ENCODE results near the gene LOX.

The LOX gene

GRCh38 chr5:122078116-122079110 lies at the start of gene LOX:
Gene LOX, minus strand, starts transcription at chr5:122078259. Its CDS starts 274 bp downstream, at chr5:122077985.
- Mint-ChIP-seq H3K4me3 (peak within 1 kb of the TSS; percentile 79), H3K27me3 (peaks cover 49% of the 10 kb centered on the region), H3K9me3 (no peaks in the 10 kb centered on the region), H3K27ac (peak within 1 kb of the TSS; percentile 86), H3K4me1 (peaks cover 11% of the 10 kb centered on the region), H3K36me3 (no peaks in the 10 kb centered on the region)

GRCh38 chr5:122126756-122127321 lies 48.8 kb upstream of the LOX start:
- H3K27ac Mint-ChIP-seq: no peak overlapping the region
- no peaks in the 10 kb centered on the region for H3K9me3 Mint-ChIP-seq
- H3K4me3 Mint-ChIP-seq: no peak overlapping the region
- no peaks in the 10 kb centered on the region for H3K27me3 Mint-ChIP-seq
- H3K4me1 Mint-ChIP-seq: peaks cover 3% of the 10 kb centered on the region
- no peaks in the 10 kb centered on the region for H3K36me3 Mint-ChIP-seq

- H3K27ac Mint-ChIP-seq: no peak overlapping the region
- no peaks in the 10 kb centered on the region for H3K9me3 Mint-ChIP-seq
- H3K4me1 Mint-ChIP-seq: peaks cover 3% of the 10 kb centered on the region
- no peak overlapping the region for H3K4me3 Mint-ChIP-seq
- no peaks in the 10 kb centered on the region for H3K27me3 Mint-ChIP-seq
- H3K36me3 Mint-ChIP-seq: no peaks in the 10 kb centered on the region
Measured at GRCh38 chr5:122126177-122126755, 48.2 kb upstream of the LOX start.

GRCh38 chr5:122124766-122125165 lies 46.7 kb upstream of the LOX start:
- H3K4me3 Mint-ChIP-seq: no peak overlapping the region
- H3K9me3 Mint-ChIP-seq: no peaks in the 10 kb centered on the region
- H3K27ac Mint-ChIP-seq: no peak overlapping the region
- H3K4me1 Mint-ChIP-seq: peaks cover 3% of the 10 kb centered on the region
- peaks cover 1% of the 10 kb centered on the region for H3K27me3 Mint-ChIP-seq
- H3K36me3 Mint-ChIP-seq: no peaks in the 10 kb centered on the region

- H3K27ac Mint-ChIP-seq: no peak overlapping the region
Measured at GRCh38 chr5:122121479-122122465, 43.7 kb upstream of the LOX start.

GRCh38 chr5:122120957-122121356 lies 42.9 kb upstream of the LOX start:
- Mint-ChIP-seq H3K36me3 (no peaks in the 10 kb centered on the region), H3K4me3 (no peak overlapping the region), H3K4me1 (no peaks in the 10 kb centered on the region), H3K9me3 (no peaks in the 10 kb centered on the region), H3K27me3 (peaks cover 3% of the 10 kb centered on the region), H3K27ac (no peak overlapping the region)

More at GRCh38 chr5:122121479-122122465, 43.7 kb upstream of the LOX start:
- H3K36me3 Mint-ChIP-seq: no peaks in the 10 kb centered on the region
- no peaks in the 10 kb centered on the region for H3K9me3 Mint-ChIP-seq
- no peak overlapping the region for H3K4me3 Mint-ChIP-seq
- peaks cover 3% of the 10 kb centered on the region for H3K27me3 Mint-ChIP-seq
- H3K4me1 Mint-ChIP-seq: peaks cover 3% of the 10 kb centered on the region

- H3K4me3 Mint-ChIP-seq: no peak overlapping the region
- H3K36me3 Mint-ChIP-seq: no peaks in the 10 kb centered on the region
- H3K27me3 Mint-ChIP-seq: peaks cover 3% of the 10 kb centered on the region
- H3K27ac Mint-ChIP-seq: no peak overlapping the region
- no peaks in the 10 kb centered on the region for H3K9me3 Mint-ChIP-seq
- no peaks in the 10 kb centered on the region for H3K4me1 Mint-ChIP-seq
Measured at GRCh38 chr5:122120493-122120892, 42.4 kb upstream of the LOX start.

GRCh38 chr5:122119205-122119604 lies 41.1 kb upstream of the LOX start:
- Mint-ChIP-seq H3K4me1 (no peaks in the 10 kb centered on the region), H3K27ac (no peak overlapping the region), H3K36me3 (no peaks in the 10 kb centered on the region), H3K4me3 (no peak overlapping the region), H3K27me3 (peaks cover 3% of the 10 kb centered on the region), H3K9me3 (no peaks in the 10 kb centered on the region)

GRCh38 chr5:122118356-122118948 lies 40.4 kb upstream of the LOX start:
- no peaks in the 10 kb centered on the region for H3K36me3 Mint-ChIP-seq
- H3K27ac Mint-ChIP-seq: no peak overlapping the region
- peaks cover 3% of the 10 kb centered on the region for H3K27me3 Mint-ChIP-seq
- no peaks in the 10 kb centered on the region for H3K4me1 Mint-ChIP-seq
- H3K9me3 Mint-ChIP-seq: no peaks in the 10 kb centered on the region
- no peak overlapping the region for H3K4me3 Mint-ChIP-seq

GRCh38 chr5:122114501-122114900 lies 36.4 kb upstream of the LOX start:
- no peak overlapping the region for H3K27ac Mint-ChIP-seq
- no peak overlapping the region for H3K4me3 Mint-ChIP-seq
- no peaks in the 10 kb centered on the region for H3K4me1 Mint-ChIP-seq
- H3K9me3 Mint-ChIP-seq: no peaks in the 10 kb centered on the region
- peaks cover 1% of the 10 kb centered on the region for H3K27me3 Mint-ChIP-seq
- H3K36me3 Mint-ChIP-seq: no peaks in the 10 kb centered on the region

- Mint-ChIP-seq H3K27me3 (peaks cover 1% of the 10 kb centered on the region), H3K36me3 (no peaks in the 10 kb centered on the region), H3K9me3 (no peaks in the 10 kb centered on the region), H3K4me1 (no peaks in the 10 kb centered on the region), H3K4me3 (no peak overlapping the region), H3K27ac (no peak overlapping the region)
Measured at GRCh38 chr5:122112733-122113558, 34.9 kb upstream of the LOX start.

- Mint-ChIP-seq H3K36me3 (no peaks in the 10 kb centered on the region), H3K9me3 (no peaks in the 10 kb centered on the region), H3K4me3 (no peak overlapping the region), H3K27ac (no peak overlapping the region), H3K27me3 (peaks cover 1% of the 10 kb centered on the region), H3K4me1 (no peaks in the 10 kb centered on the region)
Measured at GRCh38 chr5:122112063-122112462, 34.0 kb upstream of the LOX start.

GRCh38 chr5:122111460-122111859 lies 33.4 kb upstream of the LOX start:
- Mint-ChIP-seq H3K4me1 (no peaks in the 10 kb centered on the region), H3K27me3 (peaks cover 3% of the 10 kb centered on the region), H3K27ac (no peak overlapping the region), H3K36me3 (no peaks in the 10 kb centered on the region), H3K9me3 (no peaks in the 10 kb centered on the region), H3K4me3 (no peak overlapping the region)

GRCh38 chr5:122110987-122111386 lies 32.9 kb upstream of the LOX start:
- Mint-ChIP-seq H3K4me1 (no peaks in the 10 kb centered on the region), H3K4me3 (no peak overlapping the region), H3K27ac (no peak overlapping the region)

More at GRCh38 chr5:122110987-122111386, 32.9 kb upstream of the LOX start:
- no peaks in the 10 kb centered on the region for H3K36me3 Mint-ChIP-seq
- H3K9me3 Mint-ChIP-seq: no peaks in the 10 kb centered on the region
- H3K27me3 Mint-ChIP-seq: peaks cover 3% of the 10 kb centered on the region

Measured in activated naive CD4-positive, alpha-beta T cell treated with anti-CD3 and anti-CD28 coated beads, Interleukin-2, amount 50 U/mL, for 24 hours (primary cell).